ENCODE results near the gene TNFRSF8.
A peak's percentile ranks its signal among the peaks of the same experiment; 100 is the strongest.

TNFRSF8 gene

GRCh38 chr1:12063141-12064072 lies at the start of gene TNFRSF8:
Gene TNFRSF8, plus strand, starts transcription at chr1:12063303. Its CDS starts 296 bp downstream, at chr1:12063599.
- peak; percentile 55 for ATAC-seq (replicated peaks; ENCODE audit: extremely low read depth, poor library complexity, severe bottlenecking)
- Mint-ChIP-seq H3K27me3 (peaks cover 66% of the 10 kb centered on the region), H3K36me3 (ENCODE audit: insufficient read depth) (peaks cover 1% of the 10 kb centered on the region), H3K27ac (ENCODE audit: low read depth) (no peak within 1 kb of the TSS), H3K4me1 (peaks cover 53% of the 10 kb centered on the region), H3K9me3 (no peaks in the 10 kb centered on the region), H3K4me3 (peak within 1 kb of the TSS; percentile 70)
- DNase-seq (ENCODE audit: low spot score in 2 of 2) = no peak

- Mint-ChIP-seq H3K27ac (ENCODE audit: low read depth) (no peak overlapping the region), H3K36me3 (ENCODE audit: insufficient read depth) (peaks cover 21% of the 10 kb centered on the region), H3K9me3 (no peaks in the 10 kb centered on the region), H3K4me1 (peaks cover 5% of the 10 kb centered on the region), H3K27me3 (no peaks in the 10 kb centered on the region), H3K4me3 (no peak overlapping the region)
- DNase-seq (ENCODE audit: low spot score in 2 of 2) (no peak), ATAC-seq (replicated peaks; ENCODE audit: extremely low read depth, poor library complexity, severe bottlenecking) (no peak)
Observed at GRCh38 chr1:12014141-12014991, 48.7 kb upstream of the TNFRSF8 start.

GRCh38 chr1:12015001-12015491 lies 48.1 kb upstream of the TNFRSF8 start:
- DNase-seq (ENCODE audit: low spot score in 2 of 2) (no peak), ATAC-seq (replicated peaks; ENCODE audit: extremely low read depth, poor library complexity, severe bottlenecking) (no peak)
- Mint-ChIP-seq H3K4me3 (no peak overlapping the region), H3K36me3 (ENCODE audit: insufficient read depth) (peaks cover 16% of the 10 kb centered on the region), H3K27ac (ENCODE audit: low read depth) (no peak overlapping the region), H3K27me3 (no peaks in the 10 kb centered on the region), H3K4me1 (peaks cover 10% of the 10 kb centered on the region), H3K9me3 (no peaks in the 10 kb centered on the region)

GRCh38 chr1:12015499-12015898 lies 47.6 kb upstream of the TNFRSF8 start:
- ATAC-seq (replicated peaks; ENCODE audit: extremely low read depth, poor library complexity, severe bottlenecking) (no peak), DNase-seq (ENCODE audit: low spot score in 2 of 2) (no peak)
- Mint-ChIP-seq H3K27me3 (no peaks in the 10 kb centered on the region), H3K27ac (ENCODE audit: low read depth) (no peak overlapping the region), H3K4me3 (no peak overlapping the region), H3K36me3 (ENCODE audit: insufficient read depth) (peaks cover 12% of the 10 kb centered on the region), H3K9me3 (no peaks in the 10 kb centered on the region), H3K4me1 (peaks cover 13% of the 10 kb centered on the region)

- Mint-ChIP-seq H3K27me3 (no peaks in the 10 kb centered on the region), H3K9me3 (no peaks in the 10 kb centered on the region), H3K27ac (ENCODE audit: low read depth) (no peak overlapping the region), H3K4me1 (peaks cover 13% of the 10 kb centered on the region), H3K36me3 (ENCODE audit: insufficient read depth) (peaks cover 8% of the 10 kb centered on the region), H3K4me3 (no peak overlapping the region)
- ATAC-seq (replicated peaks; ENCODE audit: extremely low read depth, poor library complexity, severe bottlenecking) (no peak), DNase-seq (ENCODE audit: low spot score in 2 of 2) (no peak)
Observed at GRCh38 chr1:12016182-12016581, 46.9 kb upstream of the TNFRSF8 start.

GRCh38 chr1:12019858-12020509 lies 43.1 kb upstream of the TNFRSF8 start:
- DNase-seq (ENCODE audit: low spot score in 2 of 2) = no peak
- ATAC-seq (replicated peaks; ENCODE audit: extremely low read depth, poor library complexity, severe bottlenecking) = no peak
- Mint-ChIP-seq H3K36me3 (ENCODE audit: insufficient read depth) (peaks cover 18% of the 10 kb centered on the region), H3K9me3 (no peaks in the 10 kb centered on the region), H3K4me3 (peak overlapping the region; percentile 78), H3K27me3 (no peaks in the 10 kb centered on the region), H3K4me1 (peaks cover 13% of the 10 kb centered on the region), H3K27ac (ENCODE audit: low read depth) (peak overlapping the region; percentile 82)

GRCh38 chr1:12021616-12022015 lies 41.5 kb upstream of the TNFRSF8 start:
- Mint-ChIP-seq H3K27me3 (no peaks in the 10 kb centered on the region), H3K27ac (ENCODE audit: low read depth) (no peak overlapping the region), H3K4me1 (peaks cover 17% of the 10 kb centered on the region), H3K4me3 (no peak overlapping the region), H3K36me3 (ENCODE audit: insufficient read depth) (peaks cover 23% of the 10 kb centered on the region), H3K9me3 (no peaks in the 10 kb centered on the region)
- ATAC-seq (replicated peaks; ENCODE audit: extremely low read depth, poor library complexity, severe bottlenecking) (no peak), DNase-seq (ENCODE audit: low spot score in 2 of 2) (no peak)

- Mint-ChIP-seq H3K4me3 (no peak overlapping the region), H3K4me1 (peaks cover 19% of the 10 kb centered on the region)
Observed at GRCh38 chr1:12022036-12022435, 41.1 kb upstream of the TNFRSF8 start.

GRCh38 chr1:12026586-12026985 lies 36.5 kb upstream of the TNFRSF8 start:
- H3K27ac Mint-ChIP-seq (ENCODE audit: low read depth) = no peak overlapping the region
- peaks cover 29% of the 10 kb centered on the region for H3K36me3 Mint-ChIP-seq (ENCODE audit: insufficient read depth)
- no peaks in the 10 kb centered on the region for H3K9me3 Mint-ChIP-seq

More at GRCh38 chr1:12022036-12022435, 41.1 kb upstream of the TNFRSF8 start:
- DNase-seq (ENCODE audit: low spot score in 2 of 2) (no peak), ATAC-seq (replicated peaks; ENCODE audit: extremely low read depth, poor library complexity, severe bottlenecking) (no peak)
- Mint-ChIP-seq H3K27ac (ENCODE audit: low read depth) (no peak overlapping the region), H3K9me3 (no peaks in the 10 kb centered on the region), H3K36me3 (ENCODE audit: insufficient read depth) (peaks cover 23% of the 10 kb centered on the region), H3K27me3 (no peaks in the 10 kb centered on the region)

GRCh38 chr1:12028248-12028647 lies 34.9 kb upstream of the TNFRSF8 start:
- H3K9me3 Mint-ChIP-seq = no peaks in the 10 kb centered on the region
- ATAC-seq (replicated peaks; ENCODE audit: extremely low read depth, poor library complexity, severe bottlenecking) (no peak), DNase-seq (ENCODE audit: low spot score in 2 of 2) (no peak)
- H3K4me1 Mint-ChIP-seq = peaks cover 11% of the 10 kb centered on the region
- H3K36me3 Mint-ChIP-seq (ENCODE audit: insufficient read depth) = peaks cover 26% of the 10 kb centered on the region
- no peak overlapping the region for H3K4me3 Mint-ChIP-seq
- H3K27me3 Mint-ChIP-seq = no peaks in the 10 kb centered on the region
- H3K27ac Mint-ChIP-seq (ENCODE audit: low read depth) = no peak overlapping the region

More at GRCh38 chr1:12026586-12026985, 36.5 kb upstream of the TNFRSF8 start:
- DNase-seq (ENCODE audit: low spot score in 2 of 2) (no peak), ATAC-seq (replicated peaks; ENCODE audit: extremely low read depth, poor library complexity, severe bottlenecking) (no peak)
- Mint-ChIP-seq H3K27me3 (no peaks in the 10 kb centered on the region), H3K4me1 (peaks cover 13% of the 10 kb centered on the region), H3K4me3 (no peak overlapping the region)

GRCh38 chr1:12028957-12029511 lies 34.1 kb upstream of the TNFRSF8 start:
- no peak for ATAC-seq (replicated peaks; ENCODE audit: extremely low read depth, poor library complexity, severe bottlenecking)
- no peak overlapping the region for H3K27ac Mint-ChIP-seq (ENCODE audit: low read depth)

More at GRCh38 chr1:12028957-12029511, 34.1 kb upstream of the TNFRSF8 start:
- Mint-ChIP-seq H3K4me3 (no peak overlapping the region), H3K9me3 (no peaks in the 10 kb centered on the region), H3K27me3 (no peaks in the 10 kb centered on the region), H3K4me1 (peaks cover 11% of the 10 kb centered on the region), H3K36me3 (ENCODE audit: insufficient read depth) (peaks cover 23% of the 10 kb centered on the region)
- DNase-seq (ENCODE audit: low spot score in 2 of 2) = no peak
